ENCODE measurements around the gene KCND3. TPM values are rescaled to one million over a fixed set of nuclear protein-coding genes. Genes with fewer than 3 reads are reported as not detected.

The KCND3 gene
- total RNA-seq, 1 experiment from 2014 or later, result 0.15 TPM

DNA sequence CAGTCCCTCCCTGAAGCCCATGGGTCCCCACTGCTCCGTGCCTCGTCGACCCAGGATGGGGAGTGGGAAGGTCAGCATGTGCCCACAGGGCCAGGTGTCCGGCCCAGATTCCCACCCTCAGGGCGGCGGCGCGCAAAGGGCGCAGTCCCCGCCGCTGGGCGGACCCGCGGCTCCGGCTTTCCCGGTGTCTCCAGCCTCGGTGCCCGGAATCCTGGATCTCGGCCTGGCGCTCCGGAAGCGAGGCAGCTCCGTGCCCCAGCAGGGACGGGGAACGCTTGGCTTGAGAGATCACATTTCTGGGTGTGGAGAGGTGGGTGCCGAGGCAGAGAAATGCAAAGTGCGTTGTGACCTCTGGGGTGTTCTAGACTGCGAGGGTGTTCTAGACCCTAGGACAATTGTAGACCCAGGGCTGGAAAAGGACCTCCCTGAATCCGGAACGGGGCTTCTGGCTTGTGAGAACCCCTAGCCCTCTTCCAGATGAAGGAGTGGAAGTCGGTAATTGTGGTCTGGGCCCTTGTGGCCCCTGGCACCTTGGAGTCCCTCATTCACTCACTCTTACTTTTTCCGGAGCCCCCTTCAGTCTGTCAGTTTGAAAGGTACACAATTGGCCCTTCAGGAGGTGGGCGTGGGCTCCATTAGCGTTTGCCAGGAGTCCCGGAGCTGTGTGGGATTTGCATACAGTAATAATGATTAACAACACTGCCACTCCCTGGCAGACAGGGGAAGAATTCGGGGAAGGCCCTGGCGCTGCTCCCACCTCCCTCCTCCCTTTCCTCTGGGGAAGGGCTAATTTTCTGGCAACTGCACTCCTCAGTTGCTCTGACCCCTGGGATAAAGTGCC, 1.6 kb upstream of the KCND3 start:
- H3K27me3 ChIP-seq (ENCODE audit: insufficient read depth, low read length), result peaks cover 26% of the 10 kb centered on the region
- no peaks in the 10 kb centered on the region for H3K9me3 Mint-ChIP-seq
- peaks cover 21 to 31% of the 10 kb centered on the region in 2 experiments for H3K4me1 Mint-ChIP-seq

More for the DNA sequence above, 1.6 kb upstream of the KCND3 start:
- Histone ChIP-seq H3K79me1 (ENCODE audit: insufficient read depth, low read depth, low read length, poor library complexity, severe bottlenecking) (no peaks in the 10 kb centered on the region), H2BK15ac (ENCODE audit: low read depth, low read length) (no peak overlapping the region), H2BK20ac (ENCODE audit: low read depth, low read length, poor library complexity, severe bottlenecking) (no peak overlapping the region), H3K56ac (ENCODE audit: insufficient read length, low read depth, low read length) (no peak overlapping the region), H3K9ac (ENCODE audit: extremely low read depth, insufficient read length, low read length) (no peak overlapping the region), H3K4me1 (ENCODE audit: insufficient read depth, low read length) (no peaks in the 10 kb centered on the region), H2BK5ac (ENCODE audit: insufficient read length, low read length) (no peak overlapping the region), H3K23ac (ENCODE audit: insufficient read length, low read depth, low read length) (no peak overlapping the region), H4K8ac (replicated peaks; ENCODE audit: insufficient read length, low read depth, low read length) (no peak overlapping the region), H3K4me2 (ENCODE audit: insufficient read depth, insufficient read length, low read length) (peak overlapping the region; percentile 48), H2AK5ac (ENCODE audit: insufficient read length, low read length) (no peak overlapping the region), H4K91ac (ENCODE audit: insufficient read length, low read depth, low read length) (no peak overlapping the region), H2BK12ac (ENCODE audit: insufficient read length, low read depth, low read length) (no peak overlapping the region), H2BK120ac (ENCODE audit: low read depth, low read length, poor library complexity, severe bottlenecking) (no peak overlapping the region), H4K5ac (ENCODE audit: insufficient read length, low read depth, low read length) (no peak overlapping the region), H3T11ph (ENCODE audit: low read length) (no peak overlapping the region), H4K20me1 (ENCODE audit: control insufficient read depth, insufficient read depth, insufficient read length) (no peaks in the 10 kb centered on the region), H3K18ac (ENCODE audit: insufficient read length, low read depth, low read length) (no peak overlapping the region), H2AFZ (ENCODE audit: low read length) (no peak overlapping the region), H3K79me2 (ENCODE audit: insufficient read depth, low read length) (no peaks in the 10 kb centered on the region), H3K4ac (ENCODE audit: low read depth, low read length) (no peak overlapping the region), H3K23me2 (ENCODE audit: insufficient read length, low read depth, low read length, poor library complexity, severe bottlenecking) (peaks cover 21% of the 10 kb centered on the region), H3K27ac (ENCODE audit: insufficient read length, low read depth, low read length) (no peak overlapping the region), H3K9me3 (ENCODE audit: control insufficient read depth, low read depth, low read length) (no peaks in the 10 kb centered on the region), H3K14ac (ENCODE audit: insufficient read depth, low read length) (no peak overlapping the region)
- Mint-ChIP-seq H3K36me3 (ENCODE audit: insufficient read depth in 1 of 3, low read depth in 3 of 3) (no peaks in the 10 kb centered on the region; a peak in 1 of 7 replicates), H3K27me3 (ENCODE audit: low read depth) (peaks cover 75% of the 10 kb centered on the region), H3K27ac (no peak overlapping the region), H3K4me3 (peak overlapping the region; percentile 69 to 89)
- TF ChIP-seq, protein P1, sequence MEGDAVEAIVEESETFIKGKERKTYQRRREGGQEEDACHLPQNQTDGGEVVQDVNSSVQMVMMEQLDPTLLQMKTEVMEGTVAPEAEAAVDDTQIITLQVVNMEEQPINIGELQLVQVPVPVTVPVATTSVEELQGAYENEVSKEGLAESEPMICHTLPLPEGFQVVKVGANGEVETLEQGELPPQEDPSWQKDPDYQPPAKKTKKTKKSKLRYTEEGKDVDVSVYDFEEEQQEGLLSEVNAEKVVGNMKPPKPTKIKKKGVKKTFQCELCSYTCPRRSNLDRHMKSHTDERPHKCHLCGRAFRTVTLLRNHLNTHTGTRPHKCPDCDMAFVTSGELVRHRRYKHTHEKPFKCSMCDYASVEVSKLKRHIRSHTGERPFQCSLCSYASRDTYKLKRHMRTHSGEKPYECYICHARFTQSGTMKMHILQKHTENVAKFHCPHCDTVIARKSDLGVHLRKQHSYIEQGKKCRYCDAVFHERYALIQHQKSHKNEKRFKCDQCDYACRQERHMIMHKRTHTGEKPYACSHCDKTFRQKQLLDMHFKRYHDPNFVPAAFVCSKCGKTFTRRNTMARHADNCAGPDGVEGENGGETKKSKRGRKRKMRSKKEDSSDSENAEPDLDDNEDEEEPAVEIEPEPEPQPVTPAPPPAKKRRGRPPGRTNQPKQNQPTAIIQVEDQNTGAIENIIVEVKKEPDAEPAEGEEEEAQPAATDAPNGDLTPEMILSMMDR (conservative IDR thresholded peaks at IDR 0.05), result peak; percentile 62; the same call in 2 of the 3 replicates
- WGBS (ENCODE audit: extremely low coverage, insufficient read length, low lambda C conversion rate), result no CpG with 5 or more reads among the region's 37 CpGs
- DNase-seq, result peak; percentile 81

Data from H9 (cell line).